Progenitor cell of endocrine pancreas (in vitro differentiated cells): ENCODE data around the gene CDK13. TPM values are rescaled to one million over a fixed set of nuclear protein-coding genes. Genes with fewer than 3 reads are reported as not detected.
"Not testable (repeated sequence)": the region's sequence is repeated elsewhere in the genome, so short reads cannot be mapped to it uniquely, and the experiment has no call there.

Experiments
- DNase-seq: peaks from one replicate; pipeline ENCODE4 v3.0.0; 2021; ENCODE audit warnings: low spot score; ENCODE audit not compliant: unreplicated experiment
- H3K27ac Mint-ChIP-seq: 2 replicates; pipeline ENCODE4 v1.8.0; 2021; ENCODE audit warnings: mild to moderate bottlenecking, moderate library complexity, mixed read lengths
- H3K27me3 Mint-ChIP-seq: 2 replicates; pipeline ENCODE4 v1.8.0; 2021; ENCODE audit warnings: mixed read lengths
- H3K36me3 Mint-ChIP-seq: 2 replicates; pipeline ENCODE4 v1.8.0; 2022; ENCODE audit warnings: mixed read lengths; ENCODE audit not compliant: insufficient read depth
- H3K4me1 Mint-ChIP-seq: 2 replicates; pipeline ENCODE4 v1.8.0; 2021; ENCODE audit warnings: low read depth, mixed read lengths
- H3K4me3 Mint-ChIP-seq: 2 replicates; pipeline ENCODE4 v1.8.0; 2021; ENCODE audit warnings: low read depth, mild to moderate bottlenecking, moderate library complexity, mixed read lengths
- H3K9me3 Mint-ChIP-seq: 2 replicates; pipeline ENCODE4 v1.8.0; 2021; ENCODE audit warnings: low read depth, mixed read lengths
- CTCF ChIP-seq: fragments of 200-600 bp; sonication (generic); IDR thresholded peaks from one replicate; pipeline ENCODE4 v1.5.0; 2021; ENCODE audit warnings: antibody characterized with exemption, mild to moderate bottlenecking; ENCODE audit not compliant: unreplicated experiment
- total RNA-seq: library from RNA; stranded (reverse); gene quantifications from 2 replicates; pipeline ENCODE4 v1.2.1, GENCODE V29; 2021

Gene CDK13
- total RNA-seq, 1 donor from 2014 or later, result 75.5 TPM

- peaks cover 22% of the 10 kb centered on the region for H3K9me3 Mint-ChIP-seq
- DNase-seq, result no peak
- no peak for TF ChIP-seq CTCF
- H3K27ac Mint-ChIP-seq, result no peak overlapping the region
- no peak overlapping the region for H3K4me3 Mint-ChIP-seq
- no peaks in the 10 kb centered on the region for H3K36me3 Mint-ChIP-seq
- peaks cover 3% of the 10 kb centered on the region for H3K27me3 Mint-ChIP-seq
- H3K4me1 Mint-ChIP-seq, result no peaks in the 10 kb centered on the region
These were observed 39.8 kb upstream of the CDK13 start for GRCh38 chr7:39910108-39910869.

- Mint-ChIP-seq H3K9me3 (peaks cover 22% of the 10 kb centered on the region), H3K27ac (no peak overlapping the region), H3K27me3 (peaks cover 3% of the 10 kb centered on the region), H3K4me1 (no peaks in the 10 kb centered on the region), H3K36me3 (no peaks in the 10 kb centered on the region), H3K4me3 (no peak overlapping the region)
- no peak for DNase-seq
- no peak for TF ChIP-seq CTCF
These were observed 38.9 kb upstream of the CDK13 start for GRCh38 chr7:39911167-39911566.

GRCh38 chr7:39915847-39916246 is 34.2 kb upstream of the CDK13 start:
- H3K27ac Mint-ChIP-seq, DNase-seq, H3K4me3 Mint-ChIP-seq, H3K27me3 Mint-ChIP-seq, H3K36me3 Mint-ChIP-seq, H3K4me1 Mint-ChIP-seq: not testable (repeated sequence)
- peaks cover 11% of the 10 kb centered on the region for H3K9me3 Mint-ChIP-seq

GRCh38 chr7:39919646-39920045 is 30.4 kb upstream of the CDK13 start:
- H3K27ac Mint-ChIP-seq, result no peak overlapping the region
- H3K27me3 Mint-ChIP-seq, result peaks cover 3% of the 10 kb centered on the region
- no peaks in the 10 kb centered on the region for H3K4me1 Mint-ChIP-seq

GRCh38 chr7:39921506-39922175 is 28.4 kb upstream of the CDK13 start:
- no peaks in the 10 kb centered on the region for H3K4me1 Mint-ChIP-seq
- no peaks in the 10 kb centered on the region for H3K27me3 Mint-ChIP-seq
- H3K27ac Mint-ChIP-seq, result no peak overlapping the region
- no peaks in the 10 kb centered on the region for H3K36me3 Mint-ChIP-seq
- H3K9me3 Mint-ChIP-seq, result no peaks in the 10 kb centered on the region
- DNase-seq, result no peak
- TF ChIP-seq CTCF, result no peak
- no peak overlapping the region for H3K4me3 Mint-ChIP-seq

More at GRCh38 chr7:39919646-39920045, 30.4 kb upstream of the CDK13 start:
- no peak overlapping the region for H3K4me3 Mint-ChIP-seq
- no peak for DNase-seq
- no peaks in the 10 kb centered on the region for H3K36me3 Mint-ChIP-seq
- H3K9me3 Mint-ChIP-seq, result no peaks in the 10 kb centered on the region
- no peak for TF ChIP-seq CTCF

- H3K36me3 Mint-ChIP-seq, result no peaks in the 10 kb centered on the region
- no peaks in the 10 kb centered on the region for H3K9me3 Mint-ChIP-seq
- no peak overlapping the region for H3K27ac Mint-ChIP-seq
- DNase-seq, result no peak
- H3K4me3 Mint-ChIP-seq, result no peak overlapping the region
- no peak for TF ChIP-seq CTCF
- no peaks in the 10 kb centered on the region for H3K4me1 Mint-ChIP-seq
- no peaks in the 10 kb centered on the region for H3K27me3 Mint-ChIP-seq
These were observed 27.5 kb upstream of the CDK13 start for GRCh38 chr7:39922580-39922979.
